ENCODE results near the gene CDPF1. TPM values are rescaled to one million over a fixed set of nuclear protein-coding genes. Genes with fewer than 3 reads are reported as not detected.

Gene CDPF1
- total RNA-seq, 1 experiment from 2014 or later, result 16.3 TPM

GRCh38 chr22:46198274-46198673 lies 51.8 kb downstream of the CDPF1 start:
- Histone ChIP-seq H3K9me3 (ENCODE audit: control insufficient read depth in 1 of 2, insufficient read depth in 1 of 2, low read depth in 1 of 2, low read length in 2 of 2) (no peaks in the 10 kb centered on the region), H3K27me3 (ENCODE audit: insufficient read depth, low read length) (no peaks in the 10 kb centered on the region), H3K4me3 (replicated peaks in 1 of 2; ENCODE audit: low read depth in 1 of 2, low read length in 2 of 2) (no peak overlapping the region), H4K20me1 (ENCODE audit: insufficient read depth) (no peaks in the 10 kb centered on the region), H3K9me2 (ENCODE audit: insufficient read depth) (no peaks in the 10 kb centered on the region), H3K36me3 (ENCODE audit: control insufficient read depth in 1 of 2, insufficient read depth in 2 of 2, low read length in 2 of 2) (no peaks in the 10 kb centered on the region; a peak in 1 of 4 replicates), H3K9ac (ENCODE audit: low read length) (no peak overlapping the region), H3K79me2 (ENCODE audit: insufficient read depth, low read length) (no peaks in the 10 kb centered on the region), H3K27ac (ENCODE audit: low read depth, low read length) (no peak overlapping the region), H2AFZ (ENCODE audit: low read depth, low read length, poor library complexity, severe bottlenecking) (no peak overlapping the region), H3K4me1 (ENCODE audit: control insufficient read depth in 1 of 2, insufficient read depth in 2 of 2, low read length in 2 of 2) (peaks cover 12 to 24% of the 10 kb centered on the region in 2 experiments; a peak in 3 of 4 replicates), H3K4me2 (ENCODE audit: low read length) (no peak overlapping the region)
- intact Hi-C loops (cut with micrococcal nuclease), result no loop called here
- ATAC-seq, result no peak
- TF ChIP-seq CEBPB (IDR thresholded peaks at IDR 0.05; ENCODE audit: low read depth) (peak; percentile 24; the same call in 1 of the 2 replicates), ZBTB33 (IDR thresholded peaks at IDR 0.05; ENCODE audit: extremely low read depth, insufficient replicate concordance, low read length) (no peak)
- no TSS peak for BruUV-seq (replicated peaks)
- ChIA-PET POLR2A (no interaction called here), RAD21 (ENCODE audit: low non-redundant PET in 1 of 2, low total read pairs in 2 of 2, uncharacterized antibody in 2 of 2, unreplicated experiment in 2 of 2) (no interaction called here), CTCF (no interaction called here)
- DNase-seq (ENCODE audit: low read depth, low spot score), result no peak

- H3K79me2 ChIP-seq (ENCODE audit: insufficient read depth, low read length), result no peaks in the 10 kb centered on the region
- no peak overlapping the region for H3K4me2 ChIP-seq (ENCODE audit: low read length)
- H3K27me3 ChIP-seq (ENCODE audit: insufficient read depth, low read length), result no peaks in the 10 kb centered on the region
- TF ChIP-seq EGR1 (IDR thresholded peaks at IDR 0.05; ENCODE audit: low read depth) (no peak), ATF3 (IDR thresholded peaks at IDR 0.05) (no peak), EZH2 (IDR thresholded peaks at IDR 0.05) (no peak), REST (IDR thresholded peaks at IDR 0.05; ENCODE audit: low read depth) (no peak), YY1 (IDR thresholded peaks at IDR 0.05; ENCODE audit: extremely low read depth, insufficient replicate concordance, low read depth, low read length) (no peak), POLR2AphosphoS5 (IDR thresholded peaks at IDR 0.05; ENCODE audit: low read depth, low read length) (no peak), JUND (IDR thresholded peaks at IDR 0.05) (no peak), RAD21 (IDR thresholded peaks at IDR 0.05; ENCODE audit: low read depth) (no peak), ZFX (IDR thresholded peaks at IDR 0.05) (no peak)
- H4K20me1 ChIP-seq (ENCODE audit: insufficient read depth), result no peaks in the 10 kb centered on the region
- ChIA-PET RAD21 (ENCODE audit: low non-redundant PET in 1 of 2, low total read pairs in 2 of 2, uncharacterized antibody in 2 of 2, unreplicated experiment in 2 of 2) (no interaction called here), CTCF (no interaction called here), POLR2A (no interaction called here)
- intact Hi-C loops (cut with micrococcal nuclease), result no loop called here
- peaks cover 4 to 14% of the 10 kb centered on the region in 2 experiments; a peak in 3 of 4 replicates for H3K4me1 ChIP-seq (ENCODE audit: control insufficient read depth in 1 of 2, insufficient read depth in 2 of 2, low read length in 2 of 2)
- no peaks in the 10 kb centered on the region; a peak in 1 of 4 replicates for H3K36me3 ChIP-seq (ENCODE audit: control insufficient read depth in 1 of 2, insufficient read depth in 2 of 2, low read length in 2 of 2)
- ATAC-seq, result no peak
- no TSS peak for BruUV-seq (replicated peaks)
- no peak overlapping the region for H3K4me3 ChIP-seq (replicated peaks in 1 of 2; ENCODE audit: low read depth in 1 of 2, low read length in 2 of 2)
- H2AFZ ChIP-seq (ENCODE audit: low read depth, low read length, poor library complexity, severe bottlenecking), result no peak overlapping the region
- no peak overlapping the region for H3K9ac ChIP-seq (ENCODE audit: low read length)
- H3K9me3 ChIP-seq (ENCODE audit: control insufficient read depth in 1 of 2, insufficient read depth in 1 of 2, low read depth in 1 of 2, low read length in 2 of 2), result no peaks in the 10 kb centered on the region
- no peaks in the 10 kb centered on the region for H3K9me2 ChIP-seq (ENCODE audit: insufficient read depth)
- DNase-seq (ENCODE audit: low read depth, low spot score), result no peak
- H3K27ac ChIP-seq (ENCODE audit: low read depth, low read length), result no peak overlapping the region
Measured at GRCh38 chr22:46196278-46196677, 53.8 kb downstream of the CDPF1 start.

Measured in HCT116 (cell line).